GM19023 (cell line): ENCODE data around the gene CFAP91.

Source experiments
- ATAC-seq: cut with Tn5 transposase; IDR thresholded peaks from one replicate; pipeline ENCODE4 v1.9.1; 2021; ENCODE audit warnings: mild to moderate bottlenecking, moderate library complexity; ENCODE audit not compliant: unreplicated experiment

The CFAP91 gene

DNA sequence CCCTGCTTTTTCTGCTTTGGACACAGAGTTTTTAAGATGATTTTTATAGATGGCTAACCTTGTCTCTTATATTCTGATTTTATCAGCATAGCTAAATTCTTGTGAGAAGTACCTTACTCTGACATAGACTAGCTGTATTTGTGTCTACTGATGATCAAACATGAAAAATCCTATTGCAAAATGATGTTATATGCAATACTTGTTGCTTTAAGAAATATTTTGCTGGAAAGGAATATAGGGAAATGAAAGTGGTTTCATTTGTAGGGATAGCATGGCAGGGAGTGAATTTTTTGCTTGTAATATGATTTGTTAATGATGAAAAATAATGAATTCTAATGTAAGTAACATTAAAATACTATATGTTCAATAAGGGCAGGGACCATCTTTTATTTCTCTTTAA lies 35.9 kb downstream of the CFAP91 start:
- ATAC-seq = no peak

DNA sequence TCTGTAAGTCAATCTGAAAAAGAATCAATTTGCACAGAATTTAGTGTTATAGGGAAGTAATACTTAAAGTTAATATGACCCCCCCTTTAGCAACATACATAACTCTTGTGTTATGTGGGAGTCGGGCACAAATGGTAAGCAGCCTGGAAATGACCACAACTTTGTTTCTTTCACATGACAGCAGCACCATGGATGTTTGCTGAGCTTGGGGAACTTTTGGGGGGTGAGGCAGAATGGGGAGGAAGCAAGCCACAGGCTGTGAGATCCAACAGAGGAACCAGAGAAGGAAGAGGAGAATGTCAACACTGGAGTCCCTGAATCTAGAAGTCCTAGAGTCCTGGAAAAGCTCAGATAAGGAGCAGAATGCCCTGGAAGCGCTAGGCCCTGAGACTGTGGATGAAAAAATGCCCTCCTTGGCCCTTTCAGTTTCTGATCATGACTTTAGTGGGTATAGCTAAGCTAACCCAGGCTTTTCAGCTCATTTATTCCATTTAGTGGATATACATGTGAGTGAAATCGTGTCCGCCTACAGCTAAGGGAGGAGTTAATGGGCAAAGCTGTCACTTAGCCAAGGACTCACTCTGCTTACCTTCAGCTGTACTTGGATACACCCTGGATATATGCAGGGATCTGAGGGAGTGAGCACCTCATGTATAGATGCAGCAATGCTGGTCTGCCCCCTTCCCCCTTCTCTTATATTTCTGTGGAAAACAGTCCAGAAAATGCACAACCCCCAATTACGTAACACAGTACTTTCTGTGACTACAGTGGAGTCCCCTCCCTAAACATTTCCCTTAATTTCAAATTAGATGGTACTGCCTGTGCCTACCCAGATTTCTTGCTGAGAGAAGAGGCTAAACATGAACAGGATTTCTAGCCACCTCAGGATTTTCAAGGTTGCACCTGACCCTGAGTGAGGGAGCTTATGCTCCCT lies 39.1 kb downstream of the CFAP91 start:
- no peak for ATAC-seq

DNA sequence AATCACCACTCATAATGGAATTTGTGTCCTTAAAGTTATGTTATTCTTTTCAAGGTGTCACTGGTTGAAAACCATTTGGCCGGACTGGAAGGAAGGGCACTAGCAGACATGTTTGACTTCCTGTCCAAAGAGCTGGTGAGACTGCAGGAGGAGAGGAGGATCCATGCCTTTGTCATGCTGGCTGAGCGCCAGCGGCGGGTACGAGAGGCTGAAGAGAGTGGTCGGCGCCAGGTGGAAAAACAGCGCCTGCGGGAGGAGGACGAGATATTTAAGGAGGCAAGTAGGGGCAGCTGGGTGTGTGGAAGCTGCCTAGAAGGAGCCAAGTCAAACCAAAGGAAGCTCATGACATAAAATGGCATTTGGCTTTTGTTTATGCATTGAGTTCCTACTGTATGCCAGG lies 41.1 kb downstream of the CFAP91 start:
- no peak for ATAC-seq

DNA sequence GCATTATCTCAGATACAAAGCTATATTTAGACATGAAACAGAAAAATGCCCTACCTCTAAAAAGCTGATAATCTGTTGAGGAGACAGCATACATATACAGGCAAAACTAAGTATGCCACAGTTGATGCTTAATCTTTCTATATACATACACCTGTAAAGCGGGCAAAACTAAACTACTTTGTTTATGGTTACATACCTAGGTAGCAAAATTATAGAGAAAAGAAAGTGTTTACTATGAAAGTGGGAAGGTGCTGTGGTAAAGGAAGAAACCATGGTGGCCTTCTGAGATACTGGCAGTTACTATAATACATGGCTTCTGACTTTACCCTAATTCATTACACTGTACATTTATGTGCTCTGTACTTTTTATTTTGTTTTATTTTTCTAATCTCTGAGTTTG lies 43.1 kb downstream of the CFAP91 start:
- ATAC-seq = peak; percentile 58

DNA sequence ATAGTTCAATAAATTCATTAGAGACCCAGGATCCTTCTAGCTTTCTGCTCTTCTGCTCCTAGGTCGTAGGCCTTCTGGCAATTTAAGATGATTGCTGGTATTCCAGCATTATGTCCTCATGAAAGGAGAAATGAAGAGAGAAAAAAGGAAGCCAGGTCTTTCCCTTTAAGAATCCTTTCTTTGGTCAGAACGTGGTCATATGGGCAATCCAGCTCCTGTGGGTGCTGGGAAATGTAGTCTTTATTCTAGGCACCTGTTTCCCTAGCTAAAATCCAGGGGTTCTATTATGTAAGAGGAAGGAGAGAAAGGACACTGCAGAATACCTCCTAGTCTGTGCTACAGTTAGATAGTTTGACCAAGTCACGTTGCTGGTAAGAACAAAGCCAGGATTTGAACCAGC lies 43.6 kb downstream of the CFAP91 start:
- ATAC-seq = no peak

DNA sequence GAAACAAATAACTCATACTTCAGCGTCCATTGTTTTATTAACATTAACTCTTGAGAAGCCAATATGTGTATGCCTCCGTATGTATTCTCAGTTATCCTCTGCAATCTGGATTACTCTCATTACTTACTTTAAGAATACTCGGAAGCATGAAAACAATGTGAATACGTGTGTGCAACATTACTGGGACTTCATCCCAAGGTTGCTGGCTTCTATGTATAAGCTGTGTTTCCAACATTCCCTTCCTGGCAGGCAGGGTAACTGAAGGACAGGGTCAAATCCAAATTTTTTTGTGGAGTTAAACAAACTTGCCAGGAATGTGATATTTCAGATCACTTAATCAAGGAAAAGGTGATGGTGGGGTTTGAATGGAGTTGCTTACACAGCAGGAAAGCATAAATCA lies 44.5 kb downstream of the CFAP91 start:
- ATAC-seq = no peak

DNA sequence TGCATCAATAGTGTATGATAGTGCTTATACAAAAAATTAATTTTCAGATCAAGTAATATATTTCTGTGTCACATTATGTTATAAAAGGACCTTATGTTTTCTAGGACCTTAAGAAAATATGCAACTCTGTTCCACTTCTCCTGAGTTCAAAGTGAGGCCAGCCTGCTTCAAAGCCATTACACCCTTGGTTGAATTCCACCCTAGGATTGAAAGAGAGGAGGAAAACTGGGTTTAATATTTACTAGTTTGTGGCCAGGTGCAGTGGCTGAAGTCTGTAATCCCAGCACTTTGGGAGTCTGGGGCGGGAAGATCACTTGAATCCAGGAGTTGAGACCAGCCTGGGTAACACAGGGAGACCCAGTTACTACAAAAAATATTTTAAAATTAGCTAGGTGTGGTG lies 46.2 kb downstream of the CFAP91 start:
- no peak for ATAC-seq

DNA sequence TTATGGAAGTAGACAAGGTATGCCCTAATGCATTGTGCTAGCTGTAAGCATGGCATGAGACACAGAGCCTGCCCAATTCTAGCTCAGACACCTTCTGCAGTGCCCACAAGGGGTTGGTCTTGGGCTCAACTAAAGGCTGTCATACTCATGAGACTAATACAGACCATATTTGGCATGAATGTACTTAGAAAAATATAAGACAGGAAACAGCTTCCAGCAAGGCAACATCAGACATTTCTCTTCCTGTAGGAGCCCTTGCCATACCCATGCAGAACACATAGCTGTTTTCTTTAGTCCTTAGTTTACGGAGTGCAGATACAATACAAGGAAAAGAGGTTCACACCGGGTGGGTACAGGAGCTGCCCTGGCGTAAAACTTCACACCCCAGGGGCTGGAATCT lies 48.6 kb downstream of the CFAP91 start:
- ATAC-seq = no peak
